HG03280 (cell line): ENCODE data around the gene SDK1.

Experiments used
- ATAC-seq: cut with Tn5 transposase; IDR thresholded peaks from one replicate; pipeline ENCODE4 v1.9.1; 2021; ENCODE audit warnings: mild to moderate bottlenecking, moderate library complexity; ENCODE audit not compliant: unreplicated experiment

The SDK1 gene

DNA sequence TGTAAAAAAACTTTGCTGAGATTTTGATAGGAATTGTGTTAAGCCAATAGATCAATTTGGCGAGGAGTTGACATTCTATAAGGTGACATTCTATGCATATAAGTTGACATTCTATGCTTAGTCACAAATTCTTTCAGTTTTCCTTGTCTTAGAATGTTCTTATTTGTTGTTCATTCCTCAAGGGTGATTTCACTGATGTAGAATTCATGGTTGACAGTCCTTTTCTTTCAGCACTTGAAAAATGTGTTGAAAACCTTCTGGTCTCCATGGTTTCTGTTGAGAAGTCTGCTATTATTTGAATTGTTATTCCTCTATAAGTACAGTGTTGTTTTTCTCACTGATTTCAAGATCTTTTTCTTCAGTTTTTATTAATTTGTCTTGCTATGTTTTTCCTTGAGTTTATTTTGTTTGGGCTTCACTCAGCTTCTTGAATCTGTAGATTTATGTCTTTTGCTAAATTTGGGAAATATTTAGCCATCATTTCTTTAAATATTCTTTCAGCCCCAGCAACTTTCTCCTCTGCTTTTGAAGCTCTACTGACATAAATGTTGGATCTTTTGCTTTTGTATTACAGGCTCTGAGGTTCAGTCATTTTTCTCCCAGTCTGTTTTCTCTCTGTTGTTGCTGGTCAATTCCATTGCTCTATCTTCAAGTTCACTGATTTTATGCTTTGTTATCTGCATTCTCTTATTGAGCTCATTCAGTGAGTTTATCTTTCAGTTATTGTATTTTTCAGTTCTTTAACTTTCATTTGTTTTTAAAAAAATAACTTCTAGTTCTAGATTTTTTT, 154.9 kb downstream of the SDK1 start:
- ATAC-seq, result no peak

DNA sequence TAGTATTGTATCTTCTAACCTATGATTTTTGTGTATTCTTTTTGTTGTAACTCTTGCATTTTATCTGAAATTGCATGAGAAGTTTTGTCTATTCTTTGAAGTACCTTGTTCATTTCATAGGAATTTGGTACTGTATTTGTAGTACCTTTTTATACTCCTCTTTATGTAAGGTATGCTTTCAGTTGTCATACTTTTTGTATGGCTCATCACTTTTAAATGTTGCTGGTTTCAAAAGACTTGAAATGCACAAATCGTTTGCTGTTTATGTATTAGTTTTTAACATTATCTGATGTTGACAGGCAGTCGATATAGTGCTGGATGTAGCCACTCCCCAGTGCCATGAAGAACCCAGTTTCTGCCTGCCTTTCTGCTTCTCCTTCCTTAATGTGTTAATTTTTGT, 158.1 kb downstream of the SDK1 start:
- no peak for ATAC-seq

DNA sequence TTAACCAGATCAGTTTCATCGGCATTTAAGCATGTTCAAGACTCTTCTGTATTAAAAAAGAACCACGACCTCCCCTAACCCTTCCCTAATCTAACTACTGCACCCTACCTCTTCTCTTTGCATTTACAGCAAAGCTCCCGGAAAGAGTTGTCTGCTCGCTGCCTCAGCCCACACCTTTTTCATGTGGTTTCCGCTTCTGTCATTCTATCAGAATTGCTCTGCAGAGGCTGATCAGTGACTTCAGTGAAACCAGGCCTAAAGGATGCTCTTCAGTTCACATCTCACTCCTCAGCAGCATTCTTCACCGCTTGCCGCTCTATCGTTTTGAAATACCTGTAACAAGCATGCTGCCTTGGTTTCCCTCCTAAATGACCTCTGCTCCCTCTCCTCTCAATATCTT, 160.9 kb downstream of the SDK1 start:
- ATAC-seq, result no peak

DNA sequence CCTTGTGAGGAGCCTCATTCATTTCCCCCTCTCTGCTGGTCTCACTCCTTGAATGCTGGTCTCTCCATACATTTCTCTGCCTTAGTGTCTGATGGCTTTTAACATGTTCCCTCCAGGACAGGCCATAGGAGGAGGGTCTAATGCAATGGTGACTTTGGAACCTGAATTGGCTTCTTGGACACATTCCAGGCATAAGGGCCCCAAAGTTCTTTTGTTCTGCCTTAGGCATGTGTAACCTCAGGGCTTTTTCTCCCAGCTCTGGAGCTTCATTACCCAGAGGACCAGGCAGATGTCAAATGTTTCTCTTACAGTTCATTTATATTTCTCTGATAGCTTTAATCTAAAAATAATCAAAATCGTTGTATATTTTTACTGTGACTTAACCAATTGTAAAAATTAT, 162.6 kb downstream of the SDK1 start:
- no peak for ATAC-seq

DNA sequence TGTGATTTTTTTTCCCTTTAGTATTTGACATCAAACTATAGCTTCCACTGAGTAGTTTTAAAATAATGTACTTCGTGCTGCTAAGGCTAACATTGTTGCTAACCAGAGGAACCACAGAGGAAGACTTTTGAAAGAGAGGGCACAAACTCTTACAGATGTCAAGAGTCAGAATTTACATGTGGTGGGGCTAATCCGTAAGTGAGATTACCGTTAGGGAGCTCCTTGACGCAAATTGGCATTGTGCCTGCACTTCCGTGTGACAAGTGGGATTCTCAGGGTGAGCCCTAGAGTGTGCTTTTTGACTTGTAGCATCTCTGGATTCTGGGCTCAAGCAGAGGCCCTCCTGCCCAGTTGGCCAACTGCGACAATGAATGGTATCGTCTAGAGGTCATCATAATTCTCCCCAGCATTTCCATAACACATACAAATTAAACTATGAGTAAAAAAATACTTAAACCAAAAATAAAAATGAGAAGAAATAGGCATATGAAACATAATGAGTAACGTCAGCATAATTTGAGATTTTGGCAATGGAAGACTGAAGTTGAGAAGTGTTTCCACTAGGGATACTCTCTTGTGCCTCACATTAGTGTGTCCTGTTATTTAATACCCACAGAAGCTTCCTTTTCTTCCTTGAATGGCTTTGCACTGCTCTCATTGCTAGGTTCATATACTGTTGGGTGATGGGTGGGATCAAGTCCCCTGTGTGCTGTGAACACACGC, 164.0 kb downstream of the SDK1 start:
- no peak for ATAC-seq

DNA sequence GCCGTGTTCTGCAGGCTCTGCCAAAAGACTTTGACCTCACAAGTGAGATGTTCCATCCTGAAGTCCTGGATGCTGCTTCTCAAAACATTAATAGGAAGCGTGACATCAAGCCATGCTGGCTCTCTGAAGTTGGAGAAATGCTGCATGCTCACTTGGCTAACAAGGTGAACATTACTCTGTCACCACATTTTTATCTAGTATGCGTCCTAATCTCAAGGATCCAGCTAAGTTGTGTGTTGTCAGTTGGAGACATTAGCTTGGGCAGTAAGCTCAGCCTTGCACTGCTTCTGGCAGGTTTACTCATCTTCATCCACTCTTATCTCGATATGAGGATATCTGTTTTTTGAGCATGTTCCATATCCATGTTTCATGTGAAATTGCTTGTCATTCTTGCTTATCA, 165.2 kb downstream of the SDK1 start:
- ATAC-seq, result no peak

DNA sequence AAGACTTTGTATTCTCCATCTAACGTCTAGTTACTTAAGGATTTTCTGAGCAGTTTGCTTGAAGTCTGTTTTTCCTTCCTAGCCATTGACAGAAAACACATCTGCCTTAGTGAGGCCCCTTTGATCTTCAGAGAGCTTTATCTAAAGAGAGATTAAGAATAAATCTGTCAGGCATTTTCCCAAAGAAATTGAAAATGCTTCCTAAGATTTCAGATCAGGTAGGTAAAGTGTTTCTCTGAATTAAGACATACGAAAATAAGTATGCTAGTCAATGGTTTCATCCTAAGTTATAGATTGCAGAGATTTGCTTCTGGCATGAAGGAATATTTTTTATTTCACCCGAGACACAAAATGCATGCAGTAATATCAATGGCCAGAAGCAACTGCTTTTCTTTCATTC, 168.6 kb downstream of the SDK1 start:
- ATAC-seq, result no peak

DNA sequence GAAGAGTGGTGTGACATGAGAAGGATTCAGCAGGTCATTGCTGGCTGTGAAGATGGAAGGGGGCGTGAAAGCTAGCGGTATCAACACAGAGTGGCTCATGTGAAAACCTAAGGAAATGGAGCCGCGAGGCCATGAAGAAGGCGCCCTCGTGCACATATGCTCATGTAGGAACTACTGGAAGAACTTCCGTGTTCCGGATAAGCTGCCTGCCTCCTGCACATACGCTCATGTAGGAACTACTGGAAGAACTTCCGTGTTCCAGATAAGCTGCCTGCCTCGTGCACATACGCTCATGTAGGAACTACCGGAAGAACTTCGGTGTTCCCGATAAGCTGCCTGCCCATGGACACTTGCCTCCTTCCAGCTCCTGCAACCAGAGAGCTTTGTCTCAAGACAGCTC, 179.1 kb downstream of the SDK1 start:
- ATAC-seq, result no peak

DNA sequence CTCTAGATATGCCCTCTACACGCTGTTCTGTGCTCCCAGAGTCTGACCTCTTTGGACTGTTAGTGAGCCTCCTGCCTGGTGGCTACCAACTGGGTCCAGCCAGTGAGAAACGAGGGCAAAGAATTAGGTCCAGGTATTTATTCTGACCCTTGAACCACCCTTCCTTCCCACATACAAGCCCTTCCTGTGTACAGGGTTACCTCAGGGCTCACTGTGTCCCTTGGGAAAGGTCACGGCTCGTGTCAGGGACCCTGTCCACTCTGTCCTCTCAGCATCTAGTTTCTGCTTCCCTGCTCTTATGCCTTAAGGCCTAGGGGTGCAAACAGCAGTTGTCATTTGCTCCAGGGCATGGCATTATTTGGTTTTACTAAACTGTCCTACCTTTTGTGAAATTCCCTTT, 180.4 kb downstream of the SDK1 start:
- no peak for ATAC-seq

DNA sequence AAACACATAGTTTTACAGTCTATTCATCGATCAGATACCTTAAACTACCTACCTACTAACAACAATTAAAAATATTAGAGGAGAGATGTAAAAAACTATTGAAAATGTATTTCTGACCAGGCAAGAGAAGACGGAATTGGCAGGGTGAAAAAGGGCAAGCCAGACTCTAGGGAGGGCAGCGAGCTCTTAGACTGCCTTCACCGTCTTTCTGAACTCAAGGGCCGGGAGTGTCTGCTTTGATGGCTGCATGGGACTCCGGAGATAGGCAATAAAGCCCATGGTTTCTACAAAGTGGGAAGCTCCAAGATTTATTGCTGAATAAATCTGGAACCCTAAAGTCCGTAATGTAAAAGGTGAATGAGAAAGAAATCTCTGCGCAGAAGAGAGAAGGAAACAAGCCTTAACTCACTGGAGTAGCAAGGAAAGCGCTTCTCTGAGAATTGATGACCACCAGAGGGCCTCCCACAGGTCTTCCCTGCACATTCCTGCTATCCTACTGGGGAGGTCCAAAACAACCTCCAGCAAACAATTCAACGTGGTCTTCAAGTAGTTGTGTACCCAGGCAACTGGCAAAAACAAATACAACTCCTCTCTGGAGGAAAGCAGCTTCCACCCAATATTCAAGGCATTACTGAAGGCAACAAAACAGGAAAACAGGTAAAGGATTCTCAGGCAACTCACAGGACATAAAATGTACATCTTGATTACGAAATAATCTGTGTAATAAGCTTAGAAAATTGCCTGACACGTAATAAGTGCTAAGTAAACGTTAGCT, 181.3 kb downstream of the SDK1 start:
- no peak for ATAC-seq

DNA sequence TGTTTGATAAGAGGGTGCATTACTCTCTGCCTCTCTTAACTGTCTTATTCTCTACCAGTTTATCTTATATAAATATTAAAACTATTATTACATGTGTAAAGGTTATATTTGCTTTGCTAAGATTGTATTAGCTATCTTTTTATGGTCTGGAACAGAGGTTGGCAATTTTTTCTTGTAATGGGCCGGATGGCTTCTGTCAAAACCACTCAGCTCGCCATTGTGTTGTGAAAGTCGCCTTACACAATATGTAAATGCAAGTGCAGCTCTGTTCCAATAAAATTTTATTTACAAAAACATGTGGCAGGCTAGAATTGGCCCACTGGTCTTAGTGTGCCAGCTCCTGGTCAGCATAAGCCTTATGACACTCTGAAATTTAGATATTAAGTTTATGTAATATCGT, 185.8 kb downstream of the SDK1 start:
- ATAC-seq, result no peak

DNA sequence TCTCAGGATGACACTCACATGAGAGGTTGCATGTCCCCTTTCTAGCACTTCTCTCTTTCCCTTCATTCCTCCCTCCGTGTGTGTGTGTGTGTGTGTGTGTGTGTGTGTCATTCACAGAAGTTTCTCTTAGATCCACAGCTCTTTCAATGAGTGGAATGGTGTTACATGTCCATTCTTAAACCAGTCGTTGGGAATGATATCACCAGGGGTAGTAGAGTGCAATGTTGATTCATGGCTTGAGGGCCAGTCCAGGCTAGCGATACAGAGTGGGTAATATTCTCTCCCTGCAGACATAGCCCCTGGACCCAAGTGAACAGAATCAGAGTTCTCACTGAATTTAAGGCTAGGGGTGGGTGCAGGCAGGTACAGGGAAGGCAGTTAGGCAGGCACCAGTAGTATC, 187.8 kb downstream of the SDK1 start:
- no peak for ATAC-seq

DNA sequence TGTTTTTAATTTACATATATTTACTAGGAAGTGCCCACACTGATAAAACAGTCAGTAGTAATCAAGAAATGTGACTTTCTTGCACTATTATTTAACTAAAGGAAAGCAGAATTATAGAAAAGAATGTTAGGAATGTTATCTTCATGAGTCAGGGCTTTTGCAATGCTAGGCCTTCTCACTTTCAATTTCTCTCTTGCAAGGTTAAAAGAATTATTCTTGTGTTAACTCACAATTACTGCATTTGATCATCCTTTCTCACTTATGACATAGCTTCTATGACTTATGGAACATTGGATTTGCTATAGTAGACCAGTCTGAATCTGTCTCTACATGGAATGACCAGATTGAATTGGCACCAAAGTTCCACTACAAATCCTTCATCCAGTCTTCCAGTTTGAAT, 192.4 kb downstream of the SDK1 start:
- no peak for ATAC-seq

DNA sequence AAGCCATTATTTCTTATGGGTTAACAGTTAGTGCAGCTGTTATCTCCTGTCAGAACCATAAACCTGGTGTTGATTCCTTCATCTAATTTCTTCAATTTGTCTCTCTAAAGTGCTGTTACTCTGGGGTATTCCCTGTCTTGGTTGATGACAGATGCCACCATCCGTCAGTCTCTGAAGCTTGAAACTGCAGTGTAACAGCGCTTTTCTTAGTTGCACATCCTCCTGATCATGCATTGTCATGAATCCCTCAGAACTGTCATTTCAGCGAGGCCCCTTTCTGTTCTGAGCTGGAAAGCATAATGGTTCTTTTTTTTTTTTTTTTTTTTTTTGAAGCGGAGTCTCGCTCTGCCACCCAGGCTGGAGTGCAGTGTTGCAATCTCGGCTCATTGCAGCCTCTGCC, 193.9 kb downstream of the SDK1 start:
- ATAC-seq, result no peak

DNA sequence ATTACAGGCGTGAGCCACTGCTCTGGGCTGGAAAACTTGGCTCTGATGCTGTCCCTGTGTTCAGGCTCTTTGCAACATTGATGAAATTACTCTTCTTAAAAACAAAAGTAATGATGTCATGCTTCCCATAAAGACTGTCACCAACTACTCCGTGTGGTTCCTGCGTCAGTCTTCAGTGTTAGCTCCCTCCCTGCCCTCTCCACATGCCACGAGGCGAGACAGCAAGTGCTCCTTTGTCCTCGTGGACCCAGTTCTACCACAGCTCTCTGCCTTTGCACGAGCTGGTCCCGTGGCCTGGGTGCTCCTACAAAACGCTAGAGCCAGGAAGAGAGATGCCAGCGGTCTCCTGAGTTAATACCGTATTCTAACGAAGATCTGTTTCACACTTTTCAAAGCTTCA, 194.5 kb downstream of the SDK1 start:
- no peak for ATAC-seq

DNA sequence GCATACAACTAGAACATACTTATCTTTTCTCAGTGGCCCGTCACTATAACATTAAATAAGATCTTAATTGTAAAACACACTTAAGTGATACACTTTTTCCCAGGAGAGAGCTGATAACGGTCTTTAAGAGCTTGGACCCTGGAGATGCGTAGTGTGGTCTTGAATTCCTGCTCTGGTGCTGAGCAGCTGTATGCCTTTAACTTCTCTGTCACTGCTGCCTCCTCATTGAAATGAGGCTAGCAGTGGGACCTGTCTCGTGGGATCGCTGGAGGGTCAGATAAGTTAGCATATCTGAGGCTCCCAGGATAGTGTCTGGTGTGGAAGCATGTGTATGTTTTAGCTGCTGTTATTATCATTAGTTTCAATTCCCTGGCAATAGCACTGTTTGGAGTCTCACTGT, 194.9 kb downstream of the SDK1 start:
- ATAC-seq, result no peak

DNA sequence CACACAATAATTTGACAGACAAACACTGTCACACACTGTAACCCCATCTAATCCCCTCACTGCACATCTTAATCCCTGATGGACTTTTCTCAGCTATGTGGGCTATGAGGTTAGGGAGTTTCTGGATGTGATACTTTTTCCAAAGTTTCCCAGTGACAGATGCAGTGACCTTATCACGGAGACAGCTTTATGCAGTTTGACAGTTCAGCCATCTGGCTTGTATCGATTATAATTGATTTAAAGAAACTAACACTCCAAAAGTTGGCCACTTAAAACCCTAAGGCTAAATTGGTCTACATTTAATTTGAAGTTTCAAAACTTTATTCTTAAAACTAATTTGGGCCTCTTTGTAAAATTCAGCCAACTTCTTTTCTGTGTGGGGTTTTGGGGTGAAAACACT, 196.7 kb downstream of the SDK1 start:
- no peak for ATAC-seq

DNA sequence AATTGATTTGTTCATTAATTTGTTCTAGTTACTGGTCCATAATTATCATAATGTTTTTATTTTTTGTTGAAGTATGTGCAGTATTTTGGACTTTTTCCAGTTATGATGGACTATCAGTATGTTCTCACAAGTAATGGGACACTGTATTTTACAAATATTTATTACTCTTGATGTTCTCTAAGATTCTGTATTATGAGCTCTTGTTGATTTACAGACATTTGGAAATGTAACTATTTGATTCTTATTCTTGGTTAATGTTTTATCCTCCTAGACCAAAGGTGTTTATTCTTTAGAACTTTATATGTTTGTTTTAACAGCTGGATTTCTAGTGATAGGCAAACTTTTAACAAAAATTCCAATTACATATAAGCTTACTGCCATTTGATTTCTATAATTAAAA, 200.6 kb downstream of the SDK1 start:
- ATAC-seq, result no peak

DNA sequence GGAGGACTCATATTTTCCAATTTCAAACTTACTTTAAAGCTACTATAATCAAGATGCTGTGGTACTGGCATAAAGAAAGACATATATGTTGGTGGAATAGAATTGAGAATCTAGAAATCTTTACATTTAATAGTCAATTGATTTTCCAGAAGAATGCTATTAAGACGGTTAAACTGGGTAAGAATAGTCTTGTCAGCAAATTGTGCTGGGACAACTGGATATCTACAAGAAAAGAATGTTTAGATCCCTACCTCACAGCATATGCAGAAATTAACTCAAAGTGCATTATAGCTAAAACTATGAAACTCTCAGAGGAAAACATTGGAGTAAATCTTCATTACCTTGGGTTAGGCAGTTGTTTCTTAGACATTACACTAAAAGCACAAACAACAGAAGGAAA, 203.3 kb downstream of the SDK1 start:
- no peak for ATAC-seq

DNA sequence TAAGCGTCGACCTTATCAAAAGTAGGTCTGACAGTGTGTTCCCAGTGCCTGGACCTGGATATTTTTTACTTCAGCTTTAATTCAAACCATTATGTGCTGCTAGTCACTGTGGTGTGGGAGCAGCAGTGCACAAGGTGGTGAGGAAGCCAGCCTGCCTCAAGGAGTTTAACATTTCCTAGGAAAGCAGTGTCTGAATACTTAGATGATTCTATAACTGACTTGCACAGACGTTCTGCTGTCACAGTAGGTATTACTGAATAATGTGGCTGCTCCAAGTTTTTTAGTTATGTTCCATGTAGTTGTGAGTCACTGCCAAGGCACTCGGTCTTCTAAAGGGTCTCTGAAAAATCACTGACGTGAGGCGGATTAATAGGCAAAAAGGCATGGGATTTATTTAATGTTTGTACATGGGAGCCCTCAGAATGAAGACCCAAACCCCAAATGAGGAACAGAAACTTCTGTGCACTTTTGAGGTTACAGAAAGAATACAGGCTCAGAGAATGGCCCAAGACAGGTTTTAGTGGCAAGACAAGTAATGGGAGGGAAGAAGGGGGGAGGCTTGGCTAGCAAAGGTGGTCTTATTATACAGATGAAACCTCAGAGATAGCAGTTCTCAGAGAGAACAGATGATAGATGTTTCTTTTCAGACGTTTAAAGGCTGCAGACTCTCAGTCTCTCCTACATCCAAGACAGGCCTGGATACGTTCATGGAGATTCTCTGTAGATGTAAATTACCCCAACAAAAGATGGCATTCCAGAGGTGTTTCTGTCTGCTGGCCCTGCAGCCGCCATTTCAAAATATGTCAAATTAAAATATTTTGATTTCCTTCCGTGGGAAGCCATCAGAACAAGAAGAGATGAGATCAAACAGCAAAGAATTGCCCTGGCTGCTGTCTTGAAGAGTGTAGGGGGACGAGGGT, 209.3 kb downstream of the SDK1 start:
- no peak for ATAC-seq

DNA sequence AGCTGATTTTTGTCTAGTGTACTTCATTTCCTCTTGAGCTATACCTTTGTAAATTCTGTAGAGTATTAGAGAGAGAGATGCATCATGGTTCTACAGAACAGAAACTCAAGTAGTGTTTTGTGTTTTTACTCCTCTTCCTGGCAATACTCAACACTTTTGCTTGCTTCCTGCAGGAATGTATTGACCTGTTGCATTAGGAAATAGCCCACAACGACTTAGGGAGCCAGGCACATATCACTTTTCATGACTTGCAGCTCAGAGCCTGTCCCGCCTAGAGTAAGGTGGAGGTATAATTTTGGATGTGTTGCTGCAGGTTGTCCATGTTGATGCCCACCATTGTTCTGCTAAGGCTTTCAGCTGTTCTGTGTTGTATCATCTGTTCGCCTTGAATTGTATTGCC, 216.3 kb downstream of the SDK1 start:
- no peak for ATAC-seq
